Endothelial cell of umbilical vein (primary cell): ENCODE measurements around the gene PFN2. TPM values are rescaled to one million over a fixed set of nuclear protein-coding genes. Genes with fewer than 3 reads are reported as not detected.

Source experiments
- BruUV-seq: library from RNA; stranded (reverse); fragments of 400-500 nt; replicated peaks from 2 replicates; lab custom pipeline; 2021; lab: Mats Ljungman, UMichigan
- CTCF ChIA-PET: fragments of 300-600, 350-600 bp; sonication (Branson Sonifier 250); formaldehyde crosslinking; loops from one replicate; lab custom pipeline; 2021; ENCODE audit warnings: antibody characterized with exemption, inconsistent platforms; lab: Charles Lee
- POLR2A ChIA-PET: fragments of 300-600, 350-600 bp; sonication (Branson Sonifier 250); formaldehyde crosslinking; loops from one replicate; lab custom pipeline; 2021; ENCODE audit warnings: antibody characterized with exemption, inconsistent platforms; lab: Charles Lee
- DNase-seq: peaks from one replicate; pipeline ENCODE4 v3.0.0-alpha.2; 2011; ENCODE audit warnings: low read depth, low spot score
- FAIRE-seq: peaks from 2 replicates; lab custom pipeline; 2011; peaks lifted over from hg19 to GRCh38; lab: Jason Lieb, UNC
- H2AFZ ChIP-seq: 2 replicates; pipeline ENCODE4 v1.6.0; 2012; ENCODE audit warnings: low read depth, low read length, control low read depth, inconsistent platforms
- H3K27ac ChIP-seq: 2 replicates; pipeline ENCODE4 v1.5.1; 2011; ENCODE audit warnings: low read depth, mild to moderate bottlenecking, control low read depth, low read length, moderate library complexity; ENCODE audit not compliant: insufficient read depth
- H3K27me3 ChIP-seq, 2 experiments: 2 replicates each; pipeline versions ENCODE4 v1.6.0 to v1.6.1; 2011; ENCODE audit warnings: low read length in 2 of 2, mixed read lengths in 1 of 2; ENCODE audit not compliant: control insufficient read depth in 2 of 2, insufficient read depth in 2 of 2
- H3K36me3 ChIP-seq, 2 experiments: 2 replicates in 1 of 2; 3 replicates in 1 of 2; pipeline ENCODE4 v1.5.1; 2011; ENCODE audit warnings: low read length in 2 of 2, mild to moderate bottlenecking in 1 of 2, moderate library complexity in 1 of 2; ENCODE audit not compliant: control insufficient read depth in 2 of 2, insufficient read depth in 2 of 2; ENCODE audit errors: extremely low read depth in 1 of 2
- H3K4me1 ChIP-seq: 3 replicates; pipeline ENCODE4 v1.5.1; 2011; ENCODE audit warnings: mild to moderate bottlenecking, low read length; ENCODE audit not compliant: control insufficient read depth, insufficient read depth; ENCODE audit errors: extremely low read depth
- H3K4me2 ChIP-seq: 2 replicates; pipeline ENCODE4 v1.6.1; 2011; ENCODE audit warnings: low read length, control low read depth, mixed read lengths; ENCODE audit not compliant: insufficient read depth
- H3K4me3 ChIP-seq, 3 experiments: fragments of 200-600 bp in 1 of 3; sonication (generic), shearing (Covaris generic) in 1 of 3; replicated peaks in 1 of 3; 2 replicates each; pipeline ENCODE4 v1.5.1; 2011 to 2016; ENCODE audit warnings: control low read depth in 3 of 3, low read length in 3 of 3, mild to moderate bottlenecking in 2 of 3, inconsistent platforms in 1 of 3, low read depth in 1 of 3, moderate library complexity in 1 of 3; ENCODE audit not compliant: insufficient read depth in 1 of 3
- H3K79me2 ChIP-seq: 2 replicates; pipeline ENCODE4 v1.6.0; 2012; ENCODE audit warnings: low read length, inconsistent platforms; ENCODE audit not compliant: control insufficient read depth, insufficient read depth
- H3K9ac ChIP-seq: replicated peaks from 2 replicates; pipeline ENCODE3; 2011; ENCODE audit warnings: low read length, control low read depth; ENCODE audit not compliant: insufficient read depth; ENCODE audit errors: extremely low read depth
- H3K9me1 ChIP-seq: replicated peaks from 3 replicates; pipeline ENCODE4 v1.6.0; 2011; ENCODE audit warnings: mild to moderate bottlenecking, low read length; ENCODE audit not compliant: control insufficient read depth, insufficient read depth; ENCODE audit errors: extremely low read depth
- H3K9me3 ChIP-seq: replicated peaks from 2 replicates; pipeline ENCODE4 v1.5.1; 2012; ENCODE audit warnings: low read length, inconsistent platforms; ENCODE audit not compliant: control insufficient read depth, insufficient read depth
- H4K20me1 ChIP-seq: replicated peaks from 2 replicates; pipeline ENCODE3; 2011; ENCODE audit warnings: mild to moderate bottlenecking, low read length; ENCODE audit not compliant: control insufficient read depth, insufficient read depth; ENCODE audit errors: extremely low read depth
- EZH2 ChIP-seq: IDR thresholded peaks from 2 replicates; pipeline ENCODE4 v1.6.1; 2012; ENCODE audit warnings: borderline replicate concordance, low read depth, mild to moderate bottlenecking, moderate library complexity, low read length, inconsistent platforms; ENCODE audit not compliant: severe bottlenecking
- FOS ChIP-seq: IDR thresholded peaks from 2 replicates; pipeline ENCODE4 v1.6.1; 2011; ENCODE audit warnings: mild to moderate bottlenecking, low read length, moderate library complexity, borderline replicate concordance; ENCODE audit not compliant: insufficient read depth
- GATA2 ChIP-seq: IDR thresholded peaks from 2 replicates; pipeline ENCODE4 v1.7.0; 2011; ENCODE audit warnings: low read depth, mild to moderate bottlenecking, moderate library complexity, mixed read lengths, low read length; ENCODE audit not compliant: insufficient read length, insufficient read depth
- JUN ChIP-seq: IDR thresholded peaks from 2 replicates; pipeline ENCODE4 v1.6.1; 2011; ENCODE audit warnings: borderline replicate concordance, low read depth; ENCODE audit not compliant: insufficient read length, insufficient read depth
- MYC ChIP-seq: IDR thresholded peaks from one replicate; pipeline ENCODE4 v1.6.1; 2011; ENCODE audit warnings: mild to moderate bottlenecking, low read depth, low read length
- POLR2A ChIP-seq: IDR thresholded peaks from 2 replicates; pipeline ENCODE4 v1.6.1; 2012; ENCODE audit warnings: low read depth, mild to moderate bottlenecking, control low read depth, low read length
- POLR2AphosphoS5 ChIP-seq: IDR thresholded peaks from 2 replicates; pipeline ENCODE4 v1.6.1; 2012; ENCODE audit warnings: low read depth, mild to moderate bottlenecking, control low read depth, low read length, moderate library complexity; ENCODE audit not compliant: insufficient read depth
- dilution Hi-C: fragments of 300-500 bp; cut with MboI; formaldehyde crosslinking; loops from one replicate; pipeline ENCODE4 v1.15.0; 2019; ENCODE audit warnings: low sequenced_read_pairs; ENCODE audit not compliant: extremely low pct_ligation_motif_present
- intact Hi-C: fragments of 100-400 bp; cut with micrococcal nuclease; formaldehyde crosslinking; loops from one replicate; pipeline ENCODE4 v1.10.0; 2022
- polyA plus RNA-seq, 4 experiments: library from polyadenylated mRNA; depleted of rRNA in 3 of 4; stranded (reverse) in 3 of 4; unstranded in 1 of 4; fragments of >200 nt; gene quantifications; 2 replicates each; pipeline versions ENCODE4 v1.2.1 to v1.2.3, GENCODE V29; 2011 to 2012; ENCODE audit warnings: missing spikeins in 1 of 4
- total RNA-seq: library from RNA; stranded (reverse); gene quantifications from 2 replicates; pipeline ENCODE4 v1.2.3, GENCODE V29; 2021
- TF ChIP-seq, protein P1 (sequence below), 2 donors: IDR thresholded peaks; 1 replicate in 1 of 2; 2 replicates in 1 of 2; pipeline ENCODE4 v1.5.1; 2011; ENCODE audit warnings: low read length in 2 of 2, mild to moderate bottlenecking in 2 of 2, moderate library complexity in 2 of 2, control low read depth in 1 of 2, inconsistent platforms in 1 of 2, low read depth in 1 of 2; ENCODE audit not compliant: insufficient read depth in 1 of 2; ENCODE audit errors: extremely low read depth in 1 of 2
- TF ChIP-seq, protein P2 (sequence below): IDR thresholded peaks from 2 replicates; pipeline ENCODE4 v1.6.1; 2011; ENCODE audit not compliant: insufficient read depth, insufficient read length

The PFN2 gene
- total and polyA plus RNA-seq, 2 donors (not counting 3 experiments of a cell fraction or from before 2014, with no cell fraction given), result 97.1 to 165 TPM

- intact Hi-C loops, result no loop called here
- peaks cover 0 to 5% of the 10 kb centered on the region in 2 experiments for H3K27me3 ChIP-seq
- no TSS peak for BruUV-seq
- H3K9me3 ChIP-seq, result no peaks in the 10 kb centered on the region
- no peaks in the 10 kb centered on the region for H3K79me2 ChIP-seq
- FAIRE-seq (no peak), DNase-seq (no peak)
- CTCF ChIA-PET, result interaction anchor here (0.6 kb wide), 1 partner anchor 325 kb away, joined by 3 read pairs; no protein-coding TSS in a partner anchor
- no peaks in the 10 kb centered on the region for H4K20me1 ChIP-seq
- TF ChIP-seq, protein P1, sequence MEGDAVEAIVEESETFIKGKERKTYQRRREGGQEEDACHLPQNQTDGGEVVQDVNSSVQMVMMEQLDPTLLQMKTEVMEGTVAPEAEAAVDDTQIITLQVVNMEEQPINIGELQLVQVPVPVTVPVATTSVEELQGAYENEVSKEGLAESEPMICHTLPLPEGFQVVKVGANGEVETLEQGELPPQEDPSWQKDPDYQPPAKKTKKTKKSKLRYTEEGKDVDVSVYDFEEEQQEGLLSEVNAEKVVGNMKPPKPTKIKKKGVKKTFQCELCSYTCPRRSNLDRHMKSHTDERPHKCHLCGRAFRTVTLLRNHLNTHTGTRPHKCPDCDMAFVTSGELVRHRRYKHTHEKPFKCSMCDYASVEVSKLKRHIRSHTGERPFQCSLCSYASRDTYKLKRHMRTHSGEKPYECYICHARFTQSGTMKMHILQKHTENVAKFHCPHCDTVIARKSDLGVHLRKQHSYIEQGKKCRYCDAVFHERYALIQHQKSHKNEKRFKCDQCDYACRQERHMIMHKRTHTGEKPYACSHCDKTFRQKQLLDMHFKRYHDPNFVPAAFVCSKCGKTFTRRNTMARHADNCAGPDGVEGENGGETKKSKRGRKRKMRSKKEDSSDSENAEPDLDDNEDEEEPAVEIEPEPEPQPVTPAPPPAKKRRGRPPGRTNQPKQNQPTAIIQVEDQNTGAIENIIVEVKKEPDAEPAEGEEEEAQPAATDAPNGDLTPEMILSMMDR (IDR thresholded peaks at IDR 0.05; ENCODE audit: extremely low read depth in 1 of 2, insufficient read depth in 1 of 2, low read depth in 1 of 2, low read length in 2 of 2), result no peak
- TF ChIP-seq, protein P2, sequence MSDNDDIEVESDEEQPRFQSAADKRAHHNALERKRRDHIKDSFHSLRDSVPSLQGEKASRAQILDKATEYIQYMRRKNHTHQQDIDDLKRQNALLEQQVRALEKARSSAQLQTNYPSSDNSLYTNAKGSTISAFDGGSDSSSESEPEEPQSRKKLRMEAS, result no peak
- no peak for TF ChIP-seq GATA2
- TF ChIP-seq POLR2AphosphoS5, result no peak
- no peak for TF ChIP-seq JUN
- no peak for TF ChIP-seq EZH2
- TF ChIP-seq MYC, result no peak
- TF ChIP-seq POLR2A, result no peak
- no peak for TF ChIP-seq FOS
- no peaks in the 10 kb centered on the region for H3K36me3 ChIP-seq
- H3K4me1 ChIP-seq, result no peaks in the 10 kb centered on the region
- no peaks in the 10 kb centered on the region for H3K9me1 ChIP-seq
- H2AFZ ChIP-seq, result no peak overlapping the region
- no peak overlapping the region for H3K27ac ChIP-seq
- dilution Hi-C loops, result no loop called here
- H3K4me3 ChIP-seq, result no peak overlapping the region
- no peak overlapping the region for H3K4me2 ChIP-seq
- POLR2A ChIA-PET, result no interaction called here
- no peak overlapping the region for H3K9ac ChIP-seq
Measured at GRCh38 chr3:150013801-150014200, 43.1 kb upstream of the PFN2 start.
